Stimulated activated CD8-positive, alpha-beta memory T cell treated with anti-CD3 and anti-CD28 coated beads, Interleukin-2, amount 100 ng/mL, for 48 hours (primary cell): ENCODE measurements around the gene LRRTM3.

ENCODE experiments used
- DNase-seq, 2 donors: peaks; one replicate each; pipeline ENCODE4 v3.0.0-alpha.2; 2020; ENCODE audit warnings: low read depth in 2 of 2

Gene LRRTM3

GRCh38 chr10:67115972-67116371, 190.1 kb downstream of the LRRTM3 start:
- DNase-seq: no peak

- DNase-seq: no peak
These were observed 193.8 kb downstream of the LRRTM3 start for GRCh38 chr10:67119651-67120050.

GRCh38 chr10:67127441-67127840, 201.6 kb downstream of the LRRTM3 start:
- DNase-seq: no peak

- no peak for DNase-seq
These were observed 214.8 kb downstream of the LRRTM3 start for GRCh38 chr10:67140641-67141040.

GRCh38 chr10:67141300-67141699, 215.5 kb downstream of the LRRTM3 start:
- no peak for DNase-seq

- no peak for DNase-seq
These were observed 218.7 kb downstream of the LRRTM3 start for GRCh38 chr10:67144530-67144929.
